Endothelial cell (in vitro differentiated cells): ENCODE measurements around the gene HPGD. TPM values are rescaled to one million over a fixed set of nuclear protein-coding genes. Genes with fewer than 3 reads are reported as not detected.

Source experiments
- DNase-seq: peaks from one replicate; pipeline ENCODE4 v3.0.0; 2021; ENCODE audit warnings: low spot score
- H3K27ac Mint-ChIP-seq: one replicate; pipeline ENCODE4 v1.8.0; 2021; ENCODE audit warnings: mixed read lengths, inconsistent platforms; ENCODE audit not compliant: unreplicated experiment
- H3K27me3 Mint-ChIP-seq: one replicate; pipeline ENCODE4 v1.8.0; 2021; ENCODE audit warnings: mild to moderate bottlenecking, moderate library complexity, mixed read lengths, inconsistent platforms; ENCODE audit not compliant: unreplicated experiment
- H3K36me3 Mint-ChIP-seq: one replicate; pipeline ENCODE4 v1.8.0; 2021; ENCODE audit warnings: mild to moderate bottlenecking, low read depth, mixed read lengths, inconsistent platforms; ENCODE audit not compliant: unreplicated experiment
- H3K4me1 Mint-ChIP-seq: one replicate; pipeline ENCODE4 v1.8.0; 2021; ENCODE audit warnings: mild to moderate bottlenecking, mixed read lengths, inconsistent platforms; ENCODE audit not compliant: unreplicated experiment
- H3K4me3 Mint-ChIP-seq: one replicate; pipeline ENCODE4 v1.8.0; 2021; ENCODE audit warnings: mild to moderate bottlenecking, mixed read lengths, inconsistent platforms; ENCODE audit not compliant: unreplicated experiment
- H3K9me3 Mint-ChIP-seq: one replicate; pipeline ENCODE4 v1.8.0; 2021; ENCODE audit warnings: mixed read lengths, inconsistent platforms; ENCODE audit not compliant: unreplicated experiment
- total RNA-seq: library from RNA; stranded (reverse); fragmentation: NEBNext Ultra II Directional; extraction: Animal tissue kit (Norgen Biotek cat#: 25700); gene quantifications from one replicate; pipeline ENCODE4 v1.2.1, GENCODE V29; 2021; ENCODE audit not compliant: unreplicated experiment
- TF ChIP-seq, protein P1 (sequence below): fragments of 200-600 bp; sonication (generic); IDR thresholded peaks from one replicate; pipeline ENCODE4 v1.5.0; 2021; ENCODE audit warnings: antibody characterized with exemption; ENCODE audit not compliant: unreplicated experiment

HPGD gene
- total RNA-seq, 1 donor from 2014 or later = 14.6 TPM

DNA sequence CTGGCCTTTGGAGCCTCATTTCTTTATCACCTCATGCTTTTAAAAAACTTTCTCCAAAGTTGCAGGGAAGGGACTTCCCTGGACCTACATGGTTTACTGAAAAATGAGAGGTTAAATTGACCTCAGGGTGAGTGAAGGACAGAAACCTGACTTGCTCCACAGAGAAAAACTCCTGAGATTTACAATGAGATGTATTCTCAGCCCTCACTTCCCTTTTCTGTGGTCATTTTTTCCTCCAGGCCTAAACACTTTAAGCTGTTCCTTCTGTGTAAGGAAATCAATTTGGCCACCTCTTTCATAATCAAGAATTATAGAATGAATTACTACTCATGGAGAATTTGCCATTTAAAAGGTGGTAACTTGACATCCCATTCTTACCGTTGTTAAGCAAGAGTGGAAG is 77.9 kb downstream of the HPGD start:
- TF ChIP-seq, protein P1, sequence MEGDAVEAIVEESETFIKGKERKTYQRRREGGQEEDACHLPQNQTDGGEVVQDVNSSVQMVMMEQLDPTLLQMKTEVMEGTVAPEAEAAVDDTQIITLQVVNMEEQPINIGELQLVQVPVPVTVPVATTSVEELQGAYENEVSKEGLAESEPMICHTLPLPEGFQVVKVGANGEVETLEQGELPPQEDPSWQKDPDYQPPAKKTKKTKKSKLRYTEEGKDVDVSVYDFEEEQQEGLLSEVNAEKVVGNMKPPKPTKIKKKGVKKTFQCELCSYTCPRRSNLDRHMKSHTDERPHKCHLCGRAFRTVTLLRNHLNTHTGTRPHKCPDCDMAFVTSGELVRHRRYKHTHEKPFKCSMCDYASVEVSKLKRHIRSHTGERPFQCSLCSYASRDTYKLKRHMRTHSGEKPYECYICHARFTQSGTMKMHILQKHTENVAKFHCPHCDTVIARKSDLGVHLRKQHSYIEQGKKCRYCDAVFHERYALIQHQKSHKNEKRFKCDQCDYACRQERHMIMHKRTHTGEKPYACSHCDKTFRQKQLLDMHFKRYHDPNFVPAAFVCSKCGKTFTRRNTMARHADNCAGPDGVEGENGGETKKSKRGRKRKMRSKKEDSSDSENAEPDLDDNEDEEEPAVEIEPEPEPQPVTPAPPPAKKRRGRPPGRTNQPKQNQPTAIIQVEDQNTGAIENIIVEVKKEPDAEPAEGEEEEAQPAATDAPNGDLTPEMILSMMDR = no peak
- Mint-ChIP-seq H3K9me3 (no peaks in the 10 kb centered on the region), H3K36me3 (no peaks in the 10 kb centered on the region), H3K27ac (no peak overlapping the region), H3K4me1 (no peaks in the 10 kb centered on the region), H3K4me3 (no peak overlapping the region), H3K27me3 (no peaks in the 10 kb centered on the region)
- no peak for DNase-seq

Other genes starting within 250 kb of the HPGD start
- gene FBXO8, start 238.8 kb downstream of the HPGD start, total RNA-seq = 12.4 TPM
- gene CEP44, start 238.6 kb downstream of the HPGD start, total RNA-seq = 9.5 TPM